BLaER1 treated with 17β-estradiol and CSF1 and Interleukin-3, amounts not matched to agents 10 nM and 100 nM (cell line): Measurements from ENCODE around the gene FREM2.

Experiments used
- H3K27ac ChIP-seq, 11 experiments: shearing (Covaris generic); formaldehyde crosslinking; 2 replicates each; pipeline ENCODE4 v1.8.1; 2022
- H3K27me3 ChIP-seq, 11 experiments: shearing (Covaris generic); formaldehyde crosslinking; 2 replicates each; pipeline ENCODE4 v1.8.1; 2022
- H3K36me3 ChIP-seq, 11 experiments: shearing (Covaris generic); formaldehyde crosslinking; 2 replicates each; pipeline ENCODE4 v1.8.1; 2022
- H3K4me1 ChIP-seq, 10 experiments: shearing (Covaris generic); formaldehyde crosslinking; 2 replicates each; pipeline ENCODE4 v1.8.1; 2022
- H3K4me2 ChIP-seq, 11 experiments: shearing (Covaris generic); formaldehyde crosslinking; 2 replicates each; pipeline ENCODE4 v1.8.1; 2022
- H3K4me3 ChIP-seq, 10 experiments: shearing (Covaris generic); formaldehyde crosslinking; 2 replicates each; pipeline ENCODE4 v1.8.1; 2022
- H3K9ac ChIP-seq, 11 experiments: shearing (Covaris generic); formaldehyde crosslinking; 2 replicates each; pipeline ENCODE4 v1.8.1; 2022
- H3K9me3 ChIP-seq, 11 experiments: shearing (Covaris generic); formaldehyde crosslinking; replicated peaks in 1 of 11; 2 replicates each; pipeline ENCODE4 v1.8.1; 2022
- H4K20me1 ChIP-seq, 11 experiments: shearing (Covaris generic); formaldehyde crosslinking; 2 replicates each; pipeline ENCODE4 v1.8.1; 2022
- Cebpa-rat ChIP-seq, 11 experiments: shearing (Covaris generic); IDR thresholded peaks; 2 replicates each; pipeline ENCODE4 v1.8.1; 2022

FREM2 gene

DNA sequence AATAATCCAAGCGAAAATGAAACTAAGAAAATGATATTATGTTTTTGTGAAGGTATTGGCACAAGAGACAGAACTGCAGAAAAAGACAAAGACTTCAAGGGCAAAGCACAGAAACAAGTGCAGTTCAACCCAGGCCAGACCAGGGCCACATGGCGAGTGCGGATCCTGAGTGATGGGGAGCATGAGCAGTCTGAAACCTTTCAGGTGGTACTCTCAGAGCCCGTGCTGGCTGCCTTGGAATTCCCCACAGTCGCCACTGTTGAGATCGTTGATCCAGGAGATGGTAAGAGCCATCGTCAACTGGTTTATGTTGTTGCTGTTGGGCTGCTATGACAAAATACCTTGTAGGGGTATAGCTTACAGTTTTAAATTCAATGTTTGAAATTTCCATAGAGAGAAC is 82.6 kb downstream of the FREM2 start:
- no peaks in the 10 kb centered on the region for H3K4me1 ChIP-seq
- H3K4me2 ChIP-seq = no peak overlapping the region
- H3K9ac ChIP-seq = no peak overlapping the region
- no peak overlapping the region for H3K27ac ChIP-seq
- no peaks in the 10 kb centered on the region for H4K20me1 ChIP-seq
- no peaks in the 10 kb centered on the region for H3K9me3 ChIP-seq
- no peaks in the 10 kb centered on the region for H3K27me3 ChIP-seq
- no peak overlapping the region for H3K4me3 ChIP-seq
- no peak for TF ChIP-seq Cebpa-rat (IDR thresholded peaks at IDR 0.05)
- no peaks in the 10 kb centered on the region for H3K36me3 ChIP-seq

DNA sequence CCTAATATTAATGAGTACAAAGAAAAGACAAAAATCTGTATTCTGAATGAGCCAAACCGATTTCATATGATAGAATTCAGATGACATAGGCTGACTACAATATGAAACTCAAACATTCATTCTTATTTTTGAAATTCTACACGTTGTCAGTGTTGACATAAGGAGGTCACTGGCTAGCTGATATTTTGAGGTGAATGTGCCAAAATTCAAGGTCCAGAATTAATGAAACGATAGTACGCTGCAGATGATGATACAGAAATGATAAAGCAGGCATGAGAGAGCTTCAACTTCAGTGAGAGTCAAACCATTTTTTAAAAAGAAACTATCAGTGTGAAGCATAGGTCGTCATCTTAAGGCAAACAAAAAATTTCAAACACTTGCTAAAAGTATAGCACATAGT is 88.2 kb downstream of the FREM2 start:
- H3K36me3 ChIP-seq = no peaks in the 10 kb centered on the region
- H3K4me3 ChIP-seq = no peak overlapping the region
- H4K20me1 ChIP-seq = no peaks in the 10 kb centered on the region
- H3K9me3 ChIP-seq = no peaks in the 10 kb centered on the region
- no peaks in the 10 kb centered on the region for H3K4me1 ChIP-seq
- H3K27me3 ChIP-seq = no peaks in the 10 kb centered on the region
- H3K4me2 ChIP-seq = no peak overlapping the region
- no peak overlapping the region for H3K9ac ChIP-seq
- H3K27ac ChIP-seq = no peak overlapping the region
- no peak for TF ChIP-seq Cebpa-rat (IDR thresholded peaks at IDR 0.05)

DNA sequence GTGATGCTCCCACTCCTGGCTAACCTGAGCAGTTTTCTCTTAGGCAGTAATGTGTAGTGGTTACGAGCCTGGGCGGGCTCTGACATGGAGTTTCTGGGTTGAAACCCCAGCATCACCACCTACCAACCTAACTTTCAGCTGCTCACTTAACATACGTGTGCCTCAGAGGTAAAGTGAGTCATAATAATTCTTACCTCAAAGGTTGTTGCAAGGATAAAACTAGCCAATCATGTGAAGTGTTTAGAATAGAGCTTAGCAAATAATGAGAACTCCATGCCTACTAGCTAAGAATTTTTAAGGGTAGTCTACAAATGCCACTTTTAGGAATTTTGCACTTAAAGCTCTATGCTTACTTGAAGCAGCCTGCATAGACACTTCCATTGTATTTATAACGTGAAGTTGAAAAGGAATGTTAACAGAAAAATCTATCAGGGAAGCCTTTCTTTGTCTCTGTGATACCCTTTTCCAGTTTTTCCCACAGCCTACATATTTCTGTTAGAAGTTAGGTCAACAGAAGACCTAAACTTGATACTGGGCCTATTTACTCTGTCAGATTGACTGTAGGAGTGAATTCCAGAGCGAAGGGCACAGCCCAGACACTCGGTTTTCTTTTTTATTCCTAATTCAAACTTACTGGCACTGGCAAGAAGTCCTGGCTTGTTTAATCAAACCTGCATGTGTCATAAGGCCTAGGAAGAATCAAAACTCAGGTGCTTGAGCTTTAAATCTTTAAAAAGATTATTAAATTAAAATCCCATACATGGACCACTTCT is 90.7 kb downstream of the FREM2 start:
- Histone ChIP-seq H3K27ac (no peak overlapping the region), H3K4me3 (no peak overlapping the region), H3K9ac (no peak overlapping the region), H3K27me3 (no peaks in the 10 kb centered on the region), H3K4me2 (no peak overlapping the region), H3K9me3 (no peaks in the 10 kb centered on the region), H3K36me3 (no peaks in the 10 kb centered on the region), H4K20me1 (no peaks in the 10 kb centered on the region), H3K4me1 (no peaks in the 10 kb centered on the region)
- TF ChIP-seq Cebpa-rat (IDR thresholded peaks at IDR 0.05) = no peak

DNA sequence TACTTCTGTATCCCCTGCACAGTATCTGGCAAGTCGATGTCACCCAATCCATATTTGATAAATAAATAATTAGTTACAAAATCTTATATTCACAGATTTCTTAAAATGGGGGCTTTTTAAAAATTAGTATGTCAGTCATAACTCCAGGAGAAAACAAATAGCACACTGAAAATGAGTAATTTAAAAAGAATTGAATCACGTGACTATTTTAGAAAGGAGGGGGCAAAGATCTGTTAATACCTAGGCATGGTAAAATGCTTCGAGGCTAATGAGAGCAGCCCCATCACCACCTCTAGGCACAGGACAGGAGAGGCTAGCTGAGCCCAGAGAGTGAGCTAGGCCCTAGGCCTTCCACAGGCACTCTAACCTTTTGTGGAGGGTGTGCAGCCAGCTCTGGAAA is 94.7 kb downstream of the FREM2 start:
- Histone ChIP-seq H3K4me2 (no peak overlapping the region), H3K36me3 (no peaks in the 10 kb centered on the region), H3K4me3 (no peak overlapping the region), H3K27me3 (no peaks in the 10 kb centered on the region), H3K9ac (no peak overlapping the region), H3K4me1 (no peaks in the 10 kb centered on the region), H3K9me3 (no peaks in the 10 kb centered on the region), H3K27ac (no peak overlapping the region), H4K20me1 (no peaks in the 10 kb centered on the region)
- no peak for TF ChIP-seq Cebpa-rat (IDR thresholded peaks at IDR 0.05)

DNA sequence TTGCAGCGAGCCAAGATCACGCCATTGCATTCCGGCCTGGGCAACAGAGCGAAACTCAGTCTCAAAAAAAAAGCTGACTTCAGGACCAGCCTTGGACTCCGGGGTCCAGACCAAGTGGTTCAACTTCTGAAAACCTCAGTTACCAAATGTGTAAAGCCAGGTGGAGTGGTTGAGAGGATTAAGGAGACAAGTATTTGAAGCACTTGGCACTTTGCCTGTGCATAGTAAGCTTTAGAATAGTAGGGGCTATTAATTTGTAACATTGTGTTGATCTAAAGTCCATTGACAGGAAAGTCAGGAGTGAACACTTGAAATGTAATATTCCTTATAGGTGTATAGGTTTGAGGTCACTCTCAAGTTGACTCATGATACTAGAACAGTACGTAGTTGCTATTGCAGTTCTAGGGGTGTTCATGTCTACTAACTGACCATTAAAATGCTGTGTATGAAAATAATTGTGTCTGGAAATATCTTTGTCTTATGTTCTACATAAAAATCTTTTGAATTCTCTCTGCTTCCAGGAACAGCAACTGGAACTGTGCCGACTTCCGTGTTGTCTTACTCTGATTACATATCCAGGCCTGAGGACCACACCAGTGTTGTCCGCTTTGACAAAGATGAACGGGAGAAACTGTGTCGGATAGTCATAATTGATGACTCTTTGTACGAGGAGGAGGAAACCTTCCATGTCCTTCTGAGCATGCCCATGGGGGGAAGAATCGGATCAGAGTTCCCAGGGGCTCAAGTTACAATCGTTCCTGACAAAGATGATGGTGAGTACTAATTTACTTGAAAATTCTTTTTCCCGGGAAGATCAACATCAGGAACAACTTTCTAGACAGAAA is 97.4 kb downstream of the FREM2 start:
- Histone ChIP-seq H3K4me2 (no peak overlapping the region), H3K4me3 (no peak overlapping the region), H3K9me3 (no peaks in the 10 kb centered on the region), H3K27me3 (no peaks in the 10 kb centered on the region), H3K9ac (no peak overlapping the region), H3K36me3 (no peaks in the 10 kb centered on the region), H4K20me1 (no peaks in the 10 kb centered on the region), H3K27ac (no peak overlapping the region), H3K4me1 (no peaks in the 10 kb centered on the region)
- TF ChIP-seq Cebpa-rat (IDR thresholded peaks at IDR 0.05) = no peak

DNA sequence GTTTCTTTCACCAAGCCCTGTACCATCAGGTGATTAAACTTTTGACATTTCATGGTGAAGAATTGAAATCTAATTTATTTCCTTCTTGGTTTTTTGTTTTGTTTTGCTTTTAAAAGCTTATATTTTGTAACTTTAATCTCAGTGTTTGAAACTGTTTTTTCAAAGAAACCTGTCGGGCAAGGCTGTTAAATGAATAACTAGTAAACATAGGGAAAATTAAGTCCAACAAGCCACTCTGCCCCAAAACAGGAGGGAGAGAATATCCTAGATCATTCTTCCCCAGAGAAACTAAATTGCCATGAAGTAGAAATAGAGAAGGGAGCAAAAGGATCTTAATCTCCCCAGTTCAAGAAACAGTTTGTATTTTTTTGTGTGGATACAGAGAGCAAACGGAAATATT is 98.2 kb downstream of the FREM2 start:
- no peak overlapping the region for H3K4me3 ChIP-seq
- no peak overlapping the region for H3K9ac ChIP-seq
- TF ChIP-seq Cebpa-rat (IDR thresholded peaks at IDR 0.05) = no peak
- H3K36me3 ChIP-seq = no peaks in the 10 kb centered on the region
- no peak overlapping the region for H3K27ac ChIP-seq
- no peaks in the 10 kb centered on the region for H4K20me1 ChIP-seq
- no peaks in the 10 kb centered on the region for H3K9me3 ChIP-seq
- H3K4me1 ChIP-seq = no peaks in the 10 kb centered on the region
- no peak overlapping the region for H3K4me2 ChIP-seq
- no peaks in the 10 kb centered on the region for H3K27me3 ChIP-seq

DNA sequence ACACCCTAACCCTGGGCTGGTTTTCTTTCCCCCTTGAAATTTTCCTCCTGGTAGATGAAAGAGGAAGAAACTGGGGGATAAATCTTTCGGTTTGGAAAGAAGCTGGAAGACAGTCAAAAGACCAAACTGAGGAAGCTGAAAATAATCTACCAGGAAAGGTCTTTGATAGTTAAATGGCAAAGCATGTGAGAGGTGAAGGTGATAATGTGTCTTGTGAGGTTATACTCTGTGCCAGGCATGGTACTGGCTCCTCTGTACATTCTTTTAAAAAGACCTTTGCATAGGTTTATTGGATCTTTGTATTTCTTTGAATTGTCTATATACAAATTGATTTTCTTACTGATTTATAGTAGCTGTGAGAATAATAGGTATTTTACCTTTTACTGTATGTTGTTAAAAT is 98.6 kb downstream of the FREM2 start:
- Histone ChIP-seq H3K36me3 (no peaks in the 10 kb centered on the region), H3K27ac (no peak overlapping the region), H3K27me3 (no peaks in the 10 kb centered on the region), H3K9ac (no peak overlapping the region), H3K4me2 (no peak overlapping the region), H3K9me3 (no peaks in the 10 kb centered on the region), H4K20me1 (no peaks in the 10 kb centered on the region), H3K4me3 (no peak overlapping the region), H3K4me1 (no peaks in the 10 kb centered on the region)
- TF ChIP-seq Cebpa-rat (IDR thresholded peaks at IDR 0.05) = no peak

DNA sequence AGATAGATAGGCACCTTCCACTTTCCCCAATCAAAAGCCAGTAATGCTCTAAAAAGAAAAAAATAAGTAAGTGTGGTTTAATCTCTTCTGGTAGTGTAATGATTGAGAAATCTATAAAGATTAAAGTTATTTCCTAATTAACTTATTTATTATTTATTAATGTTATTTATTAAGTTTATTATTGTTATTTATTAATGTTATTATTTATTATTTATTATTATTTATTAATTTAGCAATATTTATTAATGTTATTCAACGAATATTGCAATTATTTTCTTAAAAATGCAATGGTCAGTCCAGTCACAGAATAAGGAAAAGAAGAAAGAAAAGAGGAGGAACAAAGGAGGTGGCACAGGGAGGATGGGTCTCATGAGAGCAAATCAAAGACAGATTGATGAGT is 100.7 kb downstream of the FREM2 start:
- no peaks in the 10 kb centered on the region for H3K27me3 ChIP-seq
- no peak overlapping the region for H3K27ac ChIP-seq
- H3K4me1 ChIP-seq = no peaks in the 10 kb centered on the region
- H3K9ac ChIP-seq = no peak overlapping the region
- H3K36me3 ChIP-seq = no peaks in the 10 kb centered on the region
- H4K20me1 ChIP-seq = no peaks in the 10 kb centered on the region
- no peak overlapping the region for H3K4me3 ChIP-seq
- H3K9me3 ChIP-seq = no peaks in the 10 kb centered on the region
- no peak overlapping the region for H3K4me2 ChIP-seq
- no peak for TF ChIP-seq Cebpa-rat (IDR thresholded peaks at IDR 0.05)

DNA sequence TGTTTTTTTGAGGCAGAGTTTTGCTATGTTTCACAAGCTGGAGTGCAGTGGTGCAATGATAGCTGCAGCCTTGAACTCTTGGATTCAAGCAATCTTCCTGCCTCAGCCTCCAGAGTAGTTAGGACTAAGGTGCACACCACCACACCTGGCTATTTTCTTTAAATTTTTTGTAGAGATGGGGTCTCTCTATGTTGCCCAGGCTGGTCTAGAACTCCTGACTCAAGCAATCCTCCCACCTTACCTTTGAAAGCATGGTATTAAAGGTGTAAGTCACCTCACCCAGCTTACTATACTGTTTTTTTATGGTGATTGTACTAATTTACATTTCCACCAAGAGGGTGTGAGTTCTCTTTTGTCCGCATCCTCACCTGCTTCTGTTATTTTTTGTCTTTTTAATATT is 110.0 kb downstream of the FREM2 start:
- TF ChIP-seq Cebpa-rat (IDR thresholded peaks at IDR 0.05) = no peak
- no peak overlapping the region for H3K9ac ChIP-seq
- H3K4me3 ChIP-seq = no peak overlapping the region
- no peaks in the 10 kb centered on the region for H3K36me3 ChIP-seq
- H3K9me3 ChIP-seq = peaks cover 0 to 11% (median 5%) of the 10 kb centered on the region in 11 experiments; a peak in 10 of 22 replicates
- no peak overlapping the region for H3K27ac ChIP-seq
- H3K4me1 ChIP-seq = no peaks in the 10 kb centered on the region
- no peaks in the 10 kb centered on the region for H3K27me3 ChIP-seq
- no peak overlapping the region for H3K4me2 ChIP-seq
- no peaks in the 10 kb centered on the region for H4K20me1 ChIP-seq

DNA sequence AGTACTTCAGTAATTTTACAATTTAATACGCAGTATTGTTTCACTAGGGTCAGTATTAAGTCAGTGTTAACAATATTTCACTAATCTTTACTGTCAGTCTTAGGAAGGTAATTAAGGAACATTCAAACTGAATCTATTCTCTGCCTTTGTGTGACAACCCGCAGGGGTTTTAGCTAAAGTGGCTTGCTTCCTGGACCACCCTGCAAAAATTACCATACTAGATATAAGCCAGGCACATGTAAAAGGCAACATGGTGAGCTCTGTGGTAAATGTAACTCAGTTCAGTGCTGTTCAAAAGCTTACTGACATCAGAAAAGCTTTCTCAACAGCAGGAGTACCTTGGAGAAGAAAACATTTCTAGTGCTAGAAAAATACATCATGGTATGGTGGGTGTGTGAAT is 116.7 kb downstream of the FREM2 start:
- no peak overlapping the region for H3K27ac ChIP-seq
- no peaks in the 10 kb centered on the region for H3K36me3 ChIP-seq
- no peak for TF ChIP-seq Cebpa-rat (IDR thresholded peaks at IDR 0.05)
- H3K9ac ChIP-seq = no peak overlapping the region
- no peaks in the 10 kb centered on the region for H4K20me1 ChIP-seq
- no peak overlapping the region for H3K4me3 ChIP-seq
- H3K9me3 ChIP-seq = peaks cover 7 to 25% (median 19%) of the 10 kb centered on the region in 11 experiments
- no peaks in the 10 kb centered on the region for H3K27me3 ChIP-seq
- H3K4me1 ChIP-seq = no peaks in the 10 kb centered on the region
- H3K4me2 ChIP-seq = no peak overlapping the region
